Activated B cell treated with CpG ODN at 0.5 μM for 24 hours (primary cell): ENCODE results near the gene RALGAPA2. TPM values are rescaled to one million over a fixed set of nuclear protein-coding genes. Genes with fewer than 3 reads are reported as not detected.

Experiments
- ATAC-seq: fragments of 200-7000 bp; cut with Tn5 transposase; one replicate; pipeline ENCODE4 v1.10.0; 2021; ENCODE audit warnings: low read depth, mild to moderate bottlenecking, moderate library complexity
- CTCF ChIA-PET: fragments of 350-600 bp; sonication (Branson Sonifier 250); formaldehyde crosslinking; loops from one replicate; lab custom pipeline; 2021; ENCODE audit warnings: antibody characterized with exemption; lab: Charles Lee
- POLR2A ChIA-PET: fragments of 350-600 bp; sonication (Branson Sonifier 250); formaldehyde crosslinking; loops from one replicate; lab custom pipeline; 2021; ENCODE audit warnings: antibody characterized with exemption; lab: Charles Lee
- DNase-seq: peaks from one replicate; pipeline ENCODE4 v3.0.0; 2022
- H3K27ac Mint-ChIP-seq: one replicate; pipeline ENCODE4 v1.8.0; 2020; ENCODE audit warnings: mixed read lengths
- H3K27me3 Mint-ChIP-seq: one replicate; pipeline ENCODE4 v1.8.0; 2021; ENCODE audit warnings: mixed read lengths
- H3K36me3 Mint-ChIP-seq: one replicate; pipeline ENCODE4 v1.8.0; 2021; ENCODE audit warnings: low read depth, mixed read lengths
- H3K4me1 Mint-ChIP-seq: one replicate; pipeline ENCODE4 v1.8.0; 2021; ENCODE audit warnings: mixed read lengths
- H3K4me3 Mint-ChIP-seq: one replicate; pipeline ENCODE4 v1.8.0; 2020; ENCODE audit warnings: mild to moderate bottlenecking, mixed read lengths
- H3K9me3 Mint-ChIP-seq: one replicate; pipeline ENCODE4 v1.8.0; 2020; ENCODE audit warnings: mixed read lengths
- intact Hi-C: fragments of 100-400 bp; cut with micrococcal nuclease; formaldehyde crosslinking; loops from one replicate; pipeline ENCODE4 v1.15.1; 2024
- total RNA-seq: library from RNA; stranded (reverse); gene quantifications from 2 replicates; pipeline ENCODE4 v1.2.3, GENCODE V29; 2022
- TF ChIP-seq, protein P1 (sequence below): fragments of 200-600 bp; IDR thresholded peaks from one replicate; pipeline ENCODE4 v1.8.0; 2022; ENCODE audit warnings: antibody characterized with exemption, mild to moderate bottlenecking

Gene RALGAPA2
- total RNA-seq, 1 donor from 2014 or later, result 19.2 TPM

DNA sequence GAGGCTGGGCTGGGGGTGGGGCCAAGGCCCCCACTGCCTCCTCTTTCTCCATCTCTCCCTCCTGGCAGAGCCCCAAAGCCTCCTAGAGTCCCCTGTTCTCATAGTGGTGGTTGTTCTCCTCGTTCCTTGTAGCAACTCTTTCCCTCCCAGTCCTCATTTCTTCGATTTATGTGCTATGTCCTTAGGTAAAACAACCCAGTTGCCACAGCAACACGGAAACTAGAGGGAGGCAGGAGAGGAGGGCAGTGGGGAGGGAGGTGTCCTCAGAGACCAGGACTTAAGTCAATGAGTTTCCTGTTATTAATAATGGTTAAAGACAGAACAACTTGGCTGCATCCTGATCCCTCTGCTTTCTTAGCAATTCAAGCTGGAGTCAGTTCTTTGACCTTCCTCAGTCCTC lies 183.6 kb downstream of the RALGAPA2 start:
- ChIA-PET POLR2A (no interaction called here), CTCF (no interaction called here)
- ATAC-seq, result no peak
- H3K9me3 Mint-ChIP-seq, result no peaks in the 10 kb centered on the region
- DNase-seq, result no peak
- TF ChIP-seq, protein P1, sequence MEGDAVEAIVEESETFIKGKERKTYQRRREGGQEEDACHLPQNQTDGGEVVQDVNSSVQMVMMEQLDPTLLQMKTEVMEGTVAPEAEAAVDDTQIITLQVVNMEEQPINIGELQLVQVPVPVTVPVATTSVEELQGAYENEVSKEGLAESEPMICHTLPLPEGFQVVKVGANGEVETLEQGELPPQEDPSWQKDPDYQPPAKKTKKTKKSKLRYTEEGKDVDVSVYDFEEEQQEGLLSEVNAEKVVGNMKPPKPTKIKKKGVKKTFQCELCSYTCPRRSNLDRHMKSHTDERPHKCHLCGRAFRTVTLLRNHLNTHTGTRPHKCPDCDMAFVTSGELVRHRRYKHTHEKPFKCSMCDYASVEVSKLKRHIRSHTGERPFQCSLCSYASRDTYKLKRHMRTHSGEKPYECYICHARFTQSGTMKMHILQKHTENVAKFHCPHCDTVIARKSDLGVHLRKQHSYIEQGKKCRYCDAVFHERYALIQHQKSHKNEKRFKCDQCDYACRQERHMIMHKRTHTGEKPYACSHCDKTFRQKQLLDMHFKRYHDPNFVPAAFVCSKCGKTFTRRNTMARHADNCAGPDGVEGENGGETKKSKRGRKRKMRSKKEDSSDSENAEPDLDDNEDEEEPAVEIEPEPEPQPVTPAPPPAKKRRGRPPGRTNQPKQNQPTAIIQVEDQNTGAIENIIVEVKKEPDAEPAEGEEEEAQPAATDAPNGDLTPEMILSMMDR, result no peak
- no peaks in the 10 kb centered on the region for H3K4me1 Mint-ChIP-seq
- no peaks in the 10 kb centered on the region for H3K27me3 Mint-ChIP-seq
- H3K36me3 Mint-ChIP-seq, result peaks cover 42% of the 10 kb centered on the region
- intact Hi-C loops, result no loop called here
- H3K27ac Mint-ChIP-seq, result no peak overlapping the region
- no peak overlapping the region for H3K4me3 Mint-ChIP-seq

DNA sequence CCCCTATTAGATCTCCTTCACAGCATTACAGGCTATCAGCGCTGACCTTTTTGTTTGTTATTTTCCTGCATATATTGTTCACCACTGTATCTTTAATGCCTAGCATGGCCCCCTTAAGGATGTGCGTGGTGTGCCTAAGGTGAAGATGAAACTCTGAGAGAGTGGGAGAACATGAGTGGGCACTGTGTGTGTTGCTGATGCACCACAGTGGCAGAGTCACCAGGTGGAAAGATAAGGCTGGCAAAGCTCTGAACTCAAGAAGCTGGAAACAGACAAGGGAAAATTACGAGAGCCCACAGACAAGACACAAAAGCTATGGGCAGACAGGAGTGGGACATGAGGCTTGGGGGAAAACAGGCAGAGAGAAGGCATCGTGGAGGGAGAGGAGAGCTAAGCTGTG lies 184.8 kb downstream of the RALGAPA2 start:
- Mint-ChIP-seq H3K36me3 (peaks cover 42% of the 10 kb centered on the region), H3K9me3 (no peaks in the 10 kb centered on the region)
- CTCF ChIA-PET, result no interaction called here

DNA sequence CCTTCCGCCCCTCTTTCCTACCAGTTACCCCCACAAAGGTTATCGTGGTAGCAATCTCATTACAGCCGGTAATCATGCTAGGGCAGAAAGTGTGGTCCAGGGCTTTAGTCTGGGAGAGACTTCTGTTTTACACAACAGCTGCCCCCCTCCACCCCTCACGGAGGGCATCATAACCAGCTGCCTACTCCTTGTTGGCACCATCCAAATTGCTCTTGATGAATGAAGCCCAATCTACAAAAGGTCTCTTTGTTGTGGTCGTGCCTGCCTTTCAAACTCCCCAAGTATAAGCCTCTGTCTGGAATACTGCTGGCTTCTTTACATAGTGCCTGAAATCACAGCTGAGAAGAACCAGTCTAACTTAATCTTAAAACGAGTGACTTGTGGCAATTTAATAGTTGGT lies 186.7 kb downstream of the RALGAPA2 start:
- Mint-ChIP-seq H3K4me3 (no peak overlapping the region), H3K36me3 (peaks cover 37% of the 10 kb centered on the region), H3K4me1 (no peaks in the 10 kb centered on the region), H3K27ac (no peak overlapping the region), H3K9me3 (no peaks in the 10 kb centered on the region), H3K27me3 (no peaks in the 10 kb centered on the region)
- intact Hi-C loops, result no loop called here
- TF ChIP-seq, protein P1, result no peak
- ATAC-seq, result no peak
- ChIA-PET POLR2A (no interaction called here), CTCF (no interaction called here)
- DNase-seq, result no peak

More for the DNA sequence above, 184.8 kb downstream of the RALGAPA2 start:
- intact Hi-C loops, result no loop called here
- Mint-ChIP-seq H3K4me1 (no peaks in the 10 kb centered on the region), H3K27ac (no peak overlapping the region), H3K4me3 (no peak overlapping the region), H3K27me3 (no peaks in the 10 kb centered on the region)
- ATAC-seq (no peak), DNase-seq (no peak)
- TF ChIP-seq, protein P1, result no peak
- POLR2A ChIA-PET, result no interaction called here

DNA sequence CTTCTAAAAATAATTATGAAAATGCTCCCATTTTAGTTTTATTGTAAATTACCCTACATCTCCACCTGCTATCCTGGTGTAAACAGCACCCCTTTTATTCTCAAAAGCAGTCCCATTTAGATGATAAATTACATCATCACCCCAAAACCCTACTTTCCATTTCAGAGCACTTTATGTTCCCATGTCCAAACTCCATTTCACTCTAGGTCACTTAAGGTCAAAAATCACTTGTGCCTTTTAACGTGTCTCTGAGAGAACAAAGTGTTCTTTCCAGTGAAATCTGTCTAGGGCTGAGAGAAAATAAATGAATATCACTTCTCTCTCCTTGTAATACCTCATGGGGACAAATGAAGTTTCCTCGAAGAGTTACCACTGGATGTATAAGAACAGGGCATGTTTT lies 187.2 kb downstream of the RALGAPA2 start:
- H3K36me3 Mint-ChIP-seq, result peaks cover 40% of the 10 kb centered on the region
- ChIA-PET POLR2A (no interaction called here), CTCF (no interaction called here)
- DNase-seq, result no peak
- H3K4me1 Mint-ChIP-seq, result no peaks in the 10 kb centered on the region
- no peaks in the 10 kb centered on the region for H3K9me3 Mint-ChIP-seq
- ATAC-seq, result no peak
- TF ChIP-seq, protein P1, result no peak
- intact Hi-C loops, result no loop called here
- no peak overlapping the region for H3K4me3 Mint-ChIP-seq
- no peak overlapping the region for H3K27ac Mint-ChIP-seq
- H3K27me3 Mint-ChIP-seq, result no peaks in the 10 kb centered on the region

DNA sequence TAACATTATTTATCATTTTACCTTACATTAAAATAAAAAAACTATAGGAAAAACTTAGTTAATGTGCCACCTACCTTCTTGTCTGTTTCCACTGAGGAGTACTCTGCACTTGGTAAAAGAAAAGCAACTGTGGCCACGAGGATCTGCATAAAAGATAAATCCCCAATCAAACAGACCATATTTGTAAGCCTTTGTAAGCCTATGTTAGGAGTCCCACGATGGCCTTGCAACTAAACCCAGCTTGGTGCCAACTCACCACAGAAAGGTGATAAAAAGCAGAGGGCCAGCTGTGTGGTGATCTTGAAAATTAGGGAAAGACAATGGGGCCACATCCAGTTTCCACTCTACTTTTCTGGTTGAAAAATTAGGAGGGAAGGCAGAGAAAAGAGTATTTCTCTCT lies 187.7 kb downstream of the RALGAPA2 start:
- H3K4me1 Mint-ChIP-seq, result no peaks in the 10 kb centered on the region
- H3K27ac Mint-ChIP-seq, result no peak overlapping the region
- TF ChIP-seq, protein P1, result no peak
- DNase-seq (no peak), ATAC-seq (no peak)
- ChIA-PET POLR2A (no interaction called here), CTCF (no interaction called here)
- peaks cover 40% of the 10 kb centered on the region for H3K36me3 Mint-ChIP-seq
- H3K9me3 Mint-ChIP-seq, result no peaks in the 10 kb centered on the region
- no peak overlapping the region for H3K4me3 Mint-ChIP-seq
- intact Hi-C loops, result no loop called here
- no peaks in the 10 kb centered on the region for H3K27me3 Mint-ChIP-seq
